Panc1 (cell line): ENCODE measurements around the gene RNF145. TPM values are rescaled to one million over a fixed set of nuclear protein-coding genes. Genes with fewer than 3 reads are reported as not detected.
"Not testable (repeated sequence)": the region's sequence is repeated elsewhere in the genome, so short reads cannot be mapped to it uniquely, and the experiment has no call there.

ENCODE experiments used
- ATAC-seq: fragments of 200-7000 bp; cut with Tn5 transposase; 2 replicates; pipeline ENCODE4 v1.9.1; 2020; ENCODE audit warnings: mild to moderate bottlenecking, moderate library complexity
- BruUV-seq: library from RNA; stranded (reverse); fragments of 400-500 nt; replicated peaks from 2 replicates; lab custom pipeline; 2021; lab: Mats Ljungman, UMichigan
- CTCF ChIA-PET: fragments of 300-600 bp; sonication (Branson Sonifier 250); formaldehyde crosslinking; loops from one replicate; lab custom pipeline; 2022; ENCODE audit warnings: antibody characterized with exemption; lab: Charles Lee
- POLR2A ChIA-PET: fragments of 300-600 bp; sonication (Branson Sonifier 250); formaldehyde crosslinking; loops from one replicate; lab custom pipeline; 2022; ENCODE audit warnings: antibody characterized with exemption; lab: Charles Lee
- DNase-seq: peaks from one replicate; pipeline ENCODE4 v3.0.0-alpha.2; 2010; ENCODE audit warnings: low read depth, low spot score
- H3K27ac ChIP-seq: 2 replicates; pipeline ENCODE4 v1.5.1; 2011; ENCODE audit warnings: mild to moderate bottlenecking, low read length, inconsistent platforms
- H3K27me3 ChIP-seq: fragments of 200-500 bp; sonication (Bioruptor generic); 2 replicates; pipeline ENCODE4 v1.6.0; 2014; ENCODE audit warnings: low read length, inconsistent platforms; ENCODE audit not compliant: control insufficient read depth, insufficient read depth
- H3K36me3 ChIP-seq: fragments of 200-500 bp; sonication (Bioruptor generic); 2 replicates; pipeline ENCODE4 v1.5.1; 2014; ENCODE audit warnings: inconsistent platforms, mild to moderate bottlenecking, low read length, moderate library complexity; ENCODE audit not compliant: control insufficient read depth, insufficient read depth
- H3K4me1 ChIP-seq: 2 replicates; pipeline ENCODE4 v1.5.1; 2011; ENCODE audit warnings: inconsistent platforms, mild to moderate bottlenecking, low read length, moderate library complexity; ENCODE audit not compliant: control insufficient read depth, insufficient read depth
- H3K4me3 ChIP-seq, 2 experiments: 2 replicates each; pipeline ENCODE4 v1.5.1; 2011 to 2012; ENCODE audit warnings: low read depth in 2 of 2, low read length in 2 of 2, mild to moderate bottlenecking in 2 of 2, inconsistent platforms in 1 of 2, moderate library complexity in 1 of 2
- H3K9me3 ChIP-seq: fragments of 200-500 bp; sonication (Bioruptor generic); 2 replicates; pipeline ENCODE4 v1.5.1; 2014; ENCODE audit warnings: low read depth, mild to moderate bottlenecking, inconsistent platforms, low read length, moderate library complexity; ENCODE audit not compliant: control insufficient read depth, insufficient read depth
- CTCF ChIP-seq: fragments of 450-650 bp; IDR thresholded peaks from 2 replicates; pipeline ENCODE4 v1.5.1; 2017; ENCODE audit warnings: mild to moderate bottlenecking
- POLR2AphosphoS5 ChIP-seq: IDR thresholded peaks from 2 replicates; pipeline ENCODE4 v1.6.1; 2012; ENCODE audit warnings: mild to moderate bottlenecking, low read depth, low read length, moderate library complexity
- REST ChIP-seq, 2 experiments: IDR thresholded peaks; 2 replicates each; pipeline ENCODE4 v1.6.1; 2011 to 2012; ENCODE audit warnings: low read depth in 2 of 2, control low read depth in 1 of 2, low read length in 1 of 2, mild to moderate bottlenecking in 1 of 2, moderate library complexity in 1 of 2; ENCODE audit not compliant: insufficient read depth in 1 of 2
- SIN3A ChIP-seq: IDR thresholded peaks from 2 replicates; pipeline ENCODE4 v1.6.1; 2012; ENCODE audit warnings: low read depth, mild to moderate bottlenecking, low read length, moderate library complexity, borderline replicate concordance; ENCODE audit not compliant: insufficient read depth
- TCF7L2 ChIP-seq: IDR thresholded peaks from 2 replicates; pipeline ENCODE4 v1.6.1; 2011; ENCODE audit warnings: mild to moderate bottlenecking, low read depth, low read length, inconsistent platforms
- in situ Hi-C: cut with HindIII; loops from 2 replicates; pipeline ENCODE4 v1.10.0; 2016; ENCODE audit warnings: low sequenced_read_pairs, low pct_unique_long_range_greater_than_20kb
- intact Hi-C: fragments of 100-400 bp; cut with micrococcal nuclease; formaldehyde crosslinking; loops from one replicate; pipeline ENCODE4 v1.10.0; 2022; ENCODE audit not compliant: unreplicated experiment
- total RNA-seq: library from RNA; stranded (reverse); gene quantifications from one replicate; pipeline ENCODE4 v1.2.1, GENCODE V29; 2021; ENCODE audit not compliant: unreplicated experiment

RNF145 gene
- total RNA-seq, 1 experiment from 2014 or later = 81.8 TPM

- TF ChIP-seq TCF7L2 (no peak), CTCF (no peak), REST (IDR thresholded peaks at IDR 0.05; ENCODE audit: insufficient read depth in 1 of 2, low read depth in 2 of 2, low read length in 1 of 2) (no peak), SIN3A (no peak), POLR2AphosphoS5 (no peak)
- H3K27ac ChIP-seq = no peak overlapping the region
- no peaks in the 10 kb centered on the region for H3K36me3 ChIP-seq
- ATAC-seq (no peak), DNase-seq (no peak)
- in situ Hi-C loops = no loop called here
- 0 out of 2 replicates have a peak, but pooled peaks cover 2% of the 10 kb centered on the region for H3K27me3 ChIP-seq
- ChIA-PET POLR2A (no interaction called here), CTCF (no interaction called here)
- BruUV-seq = no TSS peak
- no peaks in the 10 kb centered on the region for H3K4me1 ChIP-seq
- intact Hi-C loops = no loop called here
- H3K4me3 ChIP-seq = no peak overlapping the region
- no peaks in the 10 kb centered on the region for H3K9me3 ChIP-seq
Observed at GRCh38 chr5:159146839-159147238, 62.5 kb downstream of the RNF145 start.

GRCh38 chr5:159145160-159145559, 64.2 kb downstream of the RNF145 start:
- H3K36me3 ChIP-seq, H3K27me3 ChIP-seq, CTCF ChIA-PET, H3K9me3 ChIP-seq, H3K4me3 ChIP-seq, intact Hi-C loops, H3K4me1 ChIP-seq, DNase-seq, H3K27ac ChIP-seq, in situ Hi-C loops, POLR2A ChIA-PET, ATAC-seq, BruUV-seq: not testable (repeated sequence)

- ChIA-PET CTCF (no interaction called here), POLR2A (no interaction called here)
- no peak overlapping the region for H3K4me3 ChIP-seq
- TF ChIP-seq POLR2AphosphoS5 (no peak), SIN3A (no peak), CTCF (no peak), TCF7L2 (no peak), REST (IDR thresholded peaks at IDR 0.05; ENCODE audit: insufficient read depth in 1 of 2, low read depth in 2 of 2, low read length in 1 of 2) (no peak)
- ATAC-seq (no peak), DNase-seq (no peak)
- intact Hi-C loops = no loop called here
- no peaks in the 10 kb centered on the region; the same call in 1 of the 2 replicates for H3K27me3 ChIP-seq
- no peak overlapping the region for H3K27ac ChIP-seq
- in situ Hi-C loops = no loop called here
- no peaks in the 10 kb centered on the region for H3K36me3 ChIP-seq
- no peaks in the 10 kb centered on the region for H3K9me3 ChIP-seq
- BruUV-seq = no TSS peak
- H3K4me1 ChIP-seq = no peaks in the 10 kb centered on the region
Observed at GRCh38 chr5:159139802-159140201, 69.6 kb downstream of the RNF145 start.
